HL-60 (cell line): ENCODE measurements around the gene CCDC24.

Source experiments
- DNase-seq, 2 experiments: peaks; one replicate each; pipeline ENCODE4 v3.0.0-alpha.2; 2010 to 2020; ENCODE audit warnings: low read depth in 1 of 2, low spot score in 1 of 2
- H3K27ac ChIP-seq: fragments of 250-450 bp; sonication (Bioruptor Pico); replicated peaks from 2 replicates; pipeline ENCODE4 v1.5.1; 2020; ENCODE audit warnings: mild to moderate bottlenecking, moderate library complexity
- H3K27me3 ChIP-seq: fragments of 250-450 bp; sonication (Bioruptor Pico); 2 replicates; pipeline ENCODE4 v1.5.1; 2021; ENCODE audit warnings: mild to moderate bottlenecking, moderate library complexity; ENCODE audit not compliant: insufficient read depth, poor library complexity, severe bottlenecking
- H3K4me3 ChIP-seq: replicated peaks from 2 replicates; pipeline ENCODE4 v1.5.1; 2011; ENCODE audit warnings: mild to moderate bottlenecking, control low read depth, low read length; ENCODE audit not compliant: insufficient read depth
- GABPA ChIP-seq: IDR thresholded peaks from 2 replicates; pipeline ENCODE4 v1.6.1; 2012; ENCODE audit warnings: low read depth
- POLR2AphosphoS5 ChIP-seq: IDR thresholded peaks from 2 replicates; pipeline ENCODE4 v1.6.1; 2012; ENCODE audit warnings: low read depth
- SPI1 ChIP-seq: IDR thresholded peaks from 2 replicates; pipeline ENCODE4 v1.6.1; 2012; ENCODE audit warnings: low read depth, mild to moderate bottlenecking, borderline replicate concordance
- TF ChIP-seq, protein P1 (sequence below): IDR thresholded peaks from one replicate; pipeline ENCODE4 v1.5.1; 2011; ENCODE audit warnings: low read length, control low read depth, inconsistent platforms; ENCODE audit not compliant: insufficient read depth
- TF ChIP-seq, protein P2 (sequence below): IDR thresholded peaks from 2 replicates; pipeline ENCODE4 v1.6.1; 2012; ENCODE audit warnings: low read depth; ENCODE audit not compliant: insufficient replicate concordance

The CCDC24 gene

DNA sequence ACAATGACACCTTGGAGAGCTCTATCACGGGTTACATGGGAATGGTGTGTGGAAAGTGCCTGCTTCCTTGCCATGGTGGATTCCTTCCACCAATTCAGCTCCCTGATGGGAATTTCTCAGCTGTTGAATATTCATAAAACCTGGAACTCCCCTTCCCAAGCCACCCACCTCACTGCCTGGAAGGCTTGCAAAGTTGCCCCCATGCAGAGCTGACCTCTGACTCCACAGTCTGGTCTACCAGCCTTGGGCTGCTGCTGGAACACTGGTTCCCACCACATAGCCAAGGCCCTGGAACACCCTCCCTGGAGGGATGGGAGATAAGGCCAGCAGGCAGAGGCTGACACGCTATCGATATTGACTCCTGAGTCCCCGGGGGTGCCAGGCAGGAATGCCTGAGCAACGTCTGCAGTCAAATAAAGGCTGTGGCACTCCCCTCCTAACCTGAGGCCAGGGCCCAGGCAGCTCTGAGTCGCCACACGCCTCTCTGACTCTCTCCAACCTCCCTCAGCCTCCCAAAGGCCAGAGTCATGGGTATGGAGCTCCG is 8.8 kb downstream of the CCDC24 start:
- Histone ChIP-seq H3K4me3 (no peak overlapping the region), H3K27me3 (no peaks in the 10 kb centered on the region), H3K27ac (no peak overlapping the region)
- DNase-seq: no peak
- TF ChIP-seq, protein P1, sequence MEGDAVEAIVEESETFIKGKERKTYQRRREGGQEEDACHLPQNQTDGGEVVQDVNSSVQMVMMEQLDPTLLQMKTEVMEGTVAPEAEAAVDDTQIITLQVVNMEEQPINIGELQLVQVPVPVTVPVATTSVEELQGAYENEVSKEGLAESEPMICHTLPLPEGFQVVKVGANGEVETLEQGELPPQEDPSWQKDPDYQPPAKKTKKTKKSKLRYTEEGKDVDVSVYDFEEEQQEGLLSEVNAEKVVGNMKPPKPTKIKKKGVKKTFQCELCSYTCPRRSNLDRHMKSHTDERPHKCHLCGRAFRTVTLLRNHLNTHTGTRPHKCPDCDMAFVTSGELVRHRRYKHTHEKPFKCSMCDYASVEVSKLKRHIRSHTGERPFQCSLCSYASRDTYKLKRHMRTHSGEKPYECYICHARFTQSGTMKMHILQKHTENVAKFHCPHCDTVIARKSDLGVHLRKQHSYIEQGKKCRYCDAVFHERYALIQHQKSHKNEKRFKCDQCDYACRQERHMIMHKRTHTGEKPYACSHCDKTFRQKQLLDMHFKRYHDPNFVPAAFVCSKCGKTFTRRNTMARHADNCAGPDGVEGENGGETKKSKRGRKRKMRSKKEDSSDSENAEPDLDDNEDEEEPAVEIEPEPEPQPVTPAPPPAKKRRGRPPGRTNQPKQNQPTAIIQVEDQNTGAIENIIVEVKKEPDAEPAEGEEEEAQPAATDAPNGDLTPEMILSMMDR: no peak
- TF ChIP-seq GABPA (no peak), POLR2AphosphoS5 (no peak), SPI1 (no peak)
- TF ChIP-seq, protein P2, sequence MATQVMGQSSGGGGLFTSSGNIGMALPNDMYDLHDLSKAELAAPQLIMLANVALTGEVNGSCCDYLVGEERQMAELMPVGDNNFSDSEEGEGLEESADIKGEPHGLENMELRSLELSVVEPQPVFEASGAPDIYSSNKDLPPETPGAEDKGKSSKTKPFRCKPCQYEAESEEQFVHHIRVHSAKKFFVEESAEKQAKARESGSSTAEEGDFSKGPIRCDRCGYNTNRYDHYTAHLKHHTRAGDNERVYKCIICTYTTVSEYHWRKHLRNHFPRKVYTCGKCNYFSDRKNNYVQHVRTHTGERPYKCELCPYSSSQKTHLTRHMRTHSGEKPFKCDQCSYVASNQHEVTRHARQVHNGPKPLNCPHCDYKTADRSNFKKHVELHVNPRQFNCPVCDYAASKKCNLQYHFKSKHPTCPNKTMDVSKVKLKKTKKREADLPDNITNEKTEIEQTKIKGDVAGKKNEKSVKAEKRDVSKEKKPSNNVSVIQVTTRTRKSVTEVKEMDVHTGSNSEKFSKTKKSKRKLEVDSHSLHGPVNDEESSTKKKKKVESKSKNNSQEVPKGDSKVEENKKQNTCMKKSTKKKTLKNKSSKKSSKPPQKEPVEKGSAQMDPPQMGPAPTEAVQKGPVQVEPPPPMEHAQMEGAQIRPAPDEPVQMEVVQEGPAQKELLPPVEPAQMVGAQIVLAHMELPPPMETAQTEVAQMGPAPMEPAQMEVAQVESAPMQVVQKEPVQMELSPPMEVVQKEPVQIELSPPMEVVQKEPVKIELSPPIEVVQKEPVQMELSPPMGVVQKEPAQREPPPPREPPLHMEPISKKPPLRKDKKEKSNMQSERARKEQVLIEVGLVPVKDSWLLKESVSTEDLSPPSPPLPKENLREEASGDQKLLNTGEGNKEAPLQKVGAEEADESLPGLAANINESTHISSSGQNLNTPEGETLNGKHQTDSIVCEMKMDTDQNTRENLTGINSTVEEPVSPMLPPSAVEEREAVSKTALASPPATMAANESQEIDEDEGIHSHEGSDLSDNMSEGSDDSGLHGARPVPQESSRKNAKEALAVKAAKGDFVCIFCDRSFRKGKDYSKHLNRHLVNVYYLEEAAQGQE: no peak

DNA sequence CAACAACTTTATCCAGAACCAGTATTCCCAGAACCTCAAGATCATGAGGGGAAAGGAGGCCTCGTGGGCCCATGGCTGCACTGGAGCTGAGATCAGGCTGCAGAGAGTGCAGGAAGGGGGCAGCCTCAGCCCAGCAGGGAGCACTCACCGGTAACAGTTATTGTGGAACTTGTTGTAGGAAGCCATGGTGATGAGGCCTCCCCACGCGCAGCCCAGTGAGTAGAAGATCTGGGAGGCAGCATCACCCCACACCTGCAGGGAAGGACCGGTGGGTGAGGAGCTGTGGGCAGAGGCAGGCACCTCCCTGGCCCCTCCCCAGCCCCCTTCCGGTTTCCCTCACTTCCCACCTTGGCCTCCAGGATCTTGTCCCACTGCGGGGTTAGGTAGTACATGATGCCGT is 10.8 kb downstream of the CCDC24 start:
- Histone ChIP-seq H3K27me3 (no peaks in the 10 kb centered on the region), H3K4me3 (no peak overlapping the region), H3K27ac (no peak overlapping the region)
- DNase-seq: no peak
- TF ChIP-seq GABPA (no peak), SPI1 (no peak)
- TF ChIP-seq, protein P2: no peak

DNA sequence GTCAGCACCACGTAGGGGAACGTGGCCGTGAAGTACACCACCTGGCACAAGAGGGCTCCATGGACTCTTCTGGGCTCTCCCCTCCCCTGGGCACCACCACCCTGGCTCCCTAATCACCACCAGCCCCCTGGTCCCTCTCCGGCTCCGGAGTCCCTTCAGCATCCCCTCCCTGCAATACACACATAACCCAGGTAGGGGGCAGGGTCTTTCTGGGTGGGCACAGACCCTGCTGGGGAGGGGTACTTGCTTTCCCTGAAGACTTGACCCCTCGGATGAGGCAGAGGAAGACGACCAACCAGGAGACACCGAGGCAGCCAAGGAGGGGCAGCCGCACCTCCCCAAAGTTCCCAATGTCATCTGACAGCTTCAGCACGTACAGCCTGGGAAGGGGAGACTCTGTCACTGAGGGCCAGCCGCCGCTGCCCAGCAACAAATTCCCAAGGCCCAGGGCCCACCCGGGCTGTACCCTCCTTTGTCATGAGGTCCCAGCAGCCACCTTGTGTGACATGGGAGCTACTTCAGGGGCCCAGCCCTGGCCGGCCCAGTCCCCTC is 11.3 kb downstream of the CCDC24 start:
- Histone ChIP-seq H3K4me3 (no peak overlapping the region), H3K27ac (no peak overlapping the region), H3K27me3 (no peaks in the 10 kb centered on the region)
- DNase-seq: no peak
- TF ChIP-seq SPI1 (no peak), GABPA (no peak), POLR2AphosphoS5 (no peak)
- TF ChIP-seq, protein P1: no peak
- TF ChIP-seq, protein P2: no peak
